Measurements from ENCODE around the gene FGF5. TPM values are rescaled to one million over a fixed set of nuclear protein-coding genes. Genes with fewer than 3 reads are reported as not detected.

Gene FGF5
- total and polyA plus RNA-seq, 2 of the 13 experiments (the other 11 are each of a cell fraction or from before 2014, with no cell fraction given) = not detected

GRCh38 chr4:80286451-80286850, 20.0 kb downstream of the FGF5 start:
- H2AFZ ChIP-seq (ENCODE audit: low read length) = no peak overlapping the region
- POLR2A ChIA-PET = no interaction called here
- intact Hi-C loops (cut with micrococcal nuclease; ENCODE audit: unreplicated experiment) = no loop called here

More at GRCh38 chr4:80286451-80286850, 20.0 kb downstream of the FGF5 start:
- no peaks in the 10 kb centered on the region for H3K4me1 ChIP-seq (ENCODE audit: insufficient read depth, low read length)
- no peaks in the 10 kb centered on the region for H3K9me3 ChIP-seq (ENCODE audit: low read length)
- H3K9ac ChIP-seq (ENCODE audit: insufficient read depth, low read depth, low read length) = no peak overlapping the region
- no peak overlapping the region for H3K4me2 ChIP-seq (ENCODE audit: low read depth, low read length)
- no peak overlapping the region for H3K27ac ChIP-seq (ENCODE audit: extremely low read length, insufficient read depth, low read length)
- DNase-seq (ENCODE audit: low spot score) (no peak), ATAC-seq (no peak), FAIRE-seq (no peak)
- no peaks in the 10 kb centered on the region for H3K36me3 ChIP-seq (replicated peaks in 1 of 2; ENCODE audit: control insufficient read depth in 1 of 2, insufficient read depth in 2 of 2, low read length in 2 of 2)
- H3K79me2 ChIP-seq (ENCODE audit: insufficient read depth, low read length) = no peaks in the 10 kb centered on the region
- TF ChIP-seq ZBED4 (CRISPR knock-in tag; IDR thresholded peaks at IDR 0.05; ENCODE audit: borderline replicate concordance) (no peak), PHF21A (CRISPR knock-in tag; IDR thresholded peaks at IDR 0.05) (no peak), ZNF407 (CRISPR knock-in tag; IDR thresholded peaks at IDR 0.05; ENCODE audit: not compliant biosample characterization) (no peak), ZNF280B (CRISPR knock-in tag; IDR thresholded peaks at IDR 0.05; ENCODE audit: borderline replicate concordance) (no peak), TBL1XR1 (IDR thresholded peaks at IDR 0.05; ENCODE audit: borderline replicate concordance, low read length, partially characterized antibody) (no peak), ZNF841 (CRISPR knock-in tag; IDR thresholded peaks at IDR 0.05; ENCODE audit: borderline replicate concordance) (no peak), ZNF34 (CRISPR knock-in tag; IDR thresholded peaks at IDR 0.05; ENCODE audit: borderline replicate concordance) (no peak), ZNF891 (CRISPR knock-in tag; IDR thresholded peaks at IDR 0.05) (no peak)
- no TSS peak for BruUV-seq (replicated peaks)
- in situ Hi-C loops (cut with HindIII; ENCODE audit: extremely low pct_ligation_motif_present, low pct_unique_long_range_greater_than_20kb) = no loop called here
- no peaks in the 10 kb centered on the region for H3K27me3 ChIP-seq (ENCODE audit: control insufficient read depth in 1 of 2, insufficient read depth in 2 of 2, low read length in 2 of 2)
- CTCF ChIA-PET (ENCODE audit: low intra/inter-chr PET ratio, low total read pairs) = no interaction called here
- H4K20me1 ChIP-seq (ENCODE audit: insufficient read depth, low read length) = no peaks in the 10 kb centered on the region
- H3K4me3 ChIP-seq (replicated peaks in 1 of 3; ENCODE audit: insufficient read depth in 1 of 3, low read depth in 2 of 3, low read length in 3 of 3) = no peak overlapping the region
- whole genome bisulfite sequencing (ENCODE audit: low lambda C conversion rate) = 8% methylated on average over 7 of the region's 7 CpGs
